Metanephros (tissue), 2 donors: Measurements from ENCODE around the gene GPC6. TPM values are rescaled to one million over a fixed set of nuclear protein-coding genes. Genes with fewer than 3 reads are reported as not detected.

Experiments
- small RNA-seq: library from RNA; depleted of rRNA; stranded (forward); fragments of <200 nt; gene quantifications from one replicate; pipeline ENCODE3, GENCODE V24; 2014; ENCODE audit warnings: low replicate concordance
- total RNA-seq: library from RNA; depleted of rRNA; stranded (reverse); fragments of >200 nt; gene quantifications from one replicate; pipeline ENCODE4 v1.2.3, GENCODE V29; 2014

GPC6 gene
- total RNA-seq: 45.5 TPM

GRCh38 chr13:93226623-93227279 is at the start of gene GPC6:
Gene GPC6, plus strand, starts transcription at chr13:93226807.

Small RNA genes within 50 kb of the gene (small RNA-seq; reads per million reads assigned to genes)
- not detected for gene RNA5SP35
